HepG2 (cell line): ENCODE measurements around the gene DOCK3.

Experiments
- CTCF ChIP-seq: sonication (generic); formaldehyde crosslinking; IDR thresholded peaks from 2 replicates; pipeline ENCODE4 v1.5.0; 2020; ENCODE audit warnings: mild to moderate bottlenecking, missing genetic modification reagents, moderate library complexity
- KDM1A ChIP-seq: IDR thresholded peaks from 2 replicates; pipeline ENCODE4 v1.6.1; 2016; ENCODE audit warnings: missing compliant biosample characterization
- POLR2A ChIP-seq, 2 experiments: IDR thresholded peaks; 2 replicates each; pipeline ENCODE4 v1.6.1; 2011; ENCODE audit warnings: low read depth in 2 of 2, low read length in 2 of 2, mild to moderate bottlenecking in 1 of 2, moderate library complexity in 1 of 2; ENCODE audit not compliant: insufficient read depth in 1 of 2
- REL ChIP-seq: sonication (generic); formaldehyde crosslinking; conservative IDR thresholded peaks from 2 replicates; pipeline ENCODE4 v1.8.0; 2022; ENCODE audit warnings: mild to moderate bottlenecking, missing genetic modification reagents, moderate library complexity
- SMC3 ChIP-seq: IDR thresholded peaks from 2 replicates; pipeline ENCODE4 v1.6.1; 2011; ENCODE audit warnings: low read length, improper control_type of control experiment

DNA sequence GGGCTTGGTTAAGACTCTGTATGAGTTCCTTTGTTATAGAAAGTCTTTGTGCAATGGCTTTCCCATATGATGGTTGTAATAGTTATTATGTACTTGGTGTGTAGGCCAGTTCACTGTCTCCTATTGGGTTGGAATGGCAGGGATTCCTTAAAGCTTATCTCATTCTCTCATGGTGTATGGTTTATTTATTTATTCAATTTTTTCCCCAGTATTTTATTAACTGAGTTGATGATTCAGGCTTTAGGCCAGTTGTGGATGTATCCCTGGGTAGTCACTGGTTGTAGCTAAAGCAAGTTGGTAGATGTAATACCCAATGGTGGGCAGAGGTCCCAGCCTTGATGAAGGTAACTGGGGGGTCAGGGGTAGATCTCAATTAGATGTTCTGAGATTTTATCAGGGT lies 349.4 kb downstream of the DOCK3 start:
- TF ChIP-seq CTCF (CRISPR knock-in tag), result no peak
- TF ChIP-seq KDM1A (CRISPR knock-in tag), result no peak
- no peak for TF ChIP-seq POLR2A (IDR thresholded peaks at IDR 0.05; ENCODE audit: insufficient read depth in 1 of 2, low read depth in 2 of 2, low read length in 2 of 2)
- TF ChIP-seq REL (CRISPR knock-in tag), result no peak
- no peak for TF ChIP-seq SMC3
